H1 (cell line): Measurements from ENCODE around the gene PTPRE. TPM values are rescaled to one million over a fixed set of nuclear protein-coding genes. Genes with fewer than 3 reads are reported as not detected.

Experiments used
- CTCF ChIA-PET: fragments of 300-600 bp; sonication (Branson Sonifier 250); formaldehyde crosslinking; loops from one replicate; lab custom pipeline; 2021; ENCODE audit not compliant: partially characterized antibody; lab: Charles Lee
- POLR2A ChIA-PET: fragments of 300-600 bp; sonication (Branson Sonifier 250); formaldehyde crosslinking; loops from one replicate; lab custom pipeline; 2021; ENCODE audit warnings: inconsistent platforms; ENCODE audit not compliant: partially characterized antibody; lab: Charles Lee
- DNase-seq, 2 experiments: peaks; one replicate each; pipeline versions ENCODE4 v3.0.0 to v3.0.0-alpha.2; 2010 to 2022; ENCODE audit warnings: low spot score in 2 of 2, low read depth in 1 of 2, mixed read lengths in 1 of 2
- FAIRE-seq: peaks from 2 replicates; lab custom pipeline; 2011; peaks lifted over from hg19 to GRCh38; lab: Jason Lieb, UNC
- H2AFZ ChIP-seq: 2 replicates; pipeline ENCODE4 v1.8.1; 2012; ENCODE audit warnings: low read length, inconsistent platforms
- H2AK5ac ChIP-seq: 2 replicates; pipeline ENCODE4 v1.6.1; 2013; ENCODE audit warnings: low read depth, low read length
- H2BK120ac ChIP-seq: replicated peaks from 2 replicates; pipeline ENCODE3; 2013; ENCODE audit warnings: low read depth, low read length, inconsistent platforms
- H2BK12ac ChIP-seq: 2 replicates; pipeline ENCODE4 v1.6.1; 2013; ENCODE audit warnings: low read depth, low read length
- H2BK15ac ChIP-seq: 2 replicates; pipeline ENCODE4 v1.6.1; 2013; ENCODE audit warnings: low read length
- H2BK20ac ChIP-seq: 2 replicates; pipeline ENCODE4 v1.6.1; 2013; ENCODE audit warnings: low read length
- H2BK5ac ChIP-seq: 2 replicates; pipeline ENCODE4 v1.6.1; 2013; ENCODE audit warnings: low read depth, low read length
- H3K14ac ChIP-seq: 2 replicates; pipeline ENCODE4 v1.6.1; 2013; ENCODE audit warnings: inconsistent platforms; ENCODE audit not compliant: insufficient read length
- H3K18ac ChIP-seq: 2 replicates; pipeline ENCODE4 v1.6.1; 2013; ENCODE audit warnings: low read length; ENCODE audit errors: extremely low read depth
- H3K23ac ChIP-seq: 2 replicates; pipeline ENCODE4 v1.6.1; 2013; ENCODE audit warnings: inconsistent platforms; ENCODE audit not compliant: insufficient read length
- H3K23me2 ChIP-seq: 2 replicates; pipeline ENCODE4 v1.6.1; 2013; ENCODE audit warnings: low read depth, low read length
- H3K27ac ChIP-seq: 2 replicates; pipeline ENCODE4 v1.6.1; 2011; ENCODE audit warnings: low read depth, low read length, inconsistent platforms
- H3K27me3 ChIP-seq, 4 experiments: replicated peaks in 1 of 4; 1 replicate in 1 of 4; 2 replicates in 3 of 4; pipeline versions ENCODE4 v1.6.1 to v1.8.1; 2011 to 2013; ENCODE audit warnings: low read length in 3 of 4, mild to moderate bottlenecking in 3 of 4, inconsistent platforms in 2 of 4, mixed read lengths in 2 of 4, moderate library complexity in 1 of 4; ENCODE audit not compliant: control insufficient read depth in 3 of 4, insufficient read depth in 3 of 4; ENCODE audit errors: extremely low read depth in 1 of 4
- H3K36me3 ChIP-seq, 4 experiments: 2 replicates each; pipeline versions ENCODE4 v1.6.1 to v1.8.1; 2011 to 2013; ENCODE audit warnings: mild to moderate bottlenecking in 4 of 4, low read length in 3 of 4, moderate library complexity in 2 of 4, control low read depth in 1 of 4, inconsistent platforms in 1 of 4; ENCODE audit not compliant: insufficient read depth in 4 of 4, control insufficient read depth in 2 of 4
- H3K4ac ChIP-seq: replicated peaks from 2 replicates; pipeline ENCODE3; 2013; ENCODE audit warnings: low read length, low read depth, mixed read lengths, inconsistent platforms; ENCODE audit not compliant: insufficient read length
- H3K4me1 ChIP-seq, 4 experiments: replicated peaks in 1 of 4; 1 replicate in 1 of 4; 2 replicates in 3 of 4; pipeline versions ENCODE4 v1.6.1 to v1.8.1; 2011 to 2013; ENCODE audit warnings: low read length in 3 of 4, inconsistent platforms in 2 of 4, mixed read lengths in 1 of 4; ENCODE audit not compliant: insufficient read depth in 4 of 4, control insufficient read depth in 3 of 4
- H3K4me2 ChIP-seq, 2 experiments: 2 replicates each; pipeline versions ENCODE4 v1.6.1 to v1.8.1; 2011 to 2013; ENCODE audit warnings: low read depth in 2 of 2, low read length in 2 of 2, control low read depth in 1 of 2, inconsistent platforms in 1 of 2, mild to moderate bottlenecking in 1 of 2; ENCODE audit not compliant: insufficient read depth in 1 of 2
- H3K4me3 ChIP-seq, 4 experiments: fragments of 200-600, 300-600 bp in 1 of 4; sonication (generic), shearing (Covaris generic), sonication (Bioruptor Twin) in 1 of 4; 2 replicates each; pipeline versions ENCODE4 v1.5.1 to v1.8.1; 2011 to 2016; ENCODE audit warnings: low read length in 4 of 4, low read depth in 3 of 4, control low read depth in 2 of 4, inconsistent platforms in 2 of 4, mild to moderate bottlenecking in 2 of 4, mixed read lengths in 1 of 4, moderate library complexity in 1 of 4; ENCODE audit not compliant: insufficient read depth in 2 of 4; ENCODE audit errors: extremely low read depth in 1 of 4
- H3K56ac ChIP-seq: replicated peaks from 2 replicates; pipeline ENCODE3; 2013; ENCODE audit warnings: low read depth, mild to moderate bottlenecking, mixed read lengths, low read length, inconsistent platforms; ENCODE audit not compliant: insufficient read length
- H3K79me1 ChIP-seq: 2 replicates; pipeline ENCODE4 v1.6.1; 2013; ENCODE audit warnings: low read depth, low read length, control low read depth
- H3K79me2 ChIP-seq, 2 experiments: 2 replicates each; pipeline versions ENCODE4 v1.6.1 to v1.8.1; 2012 to 2013; ENCODE audit warnings: low read length in 2 of 2, mild to moderate bottlenecking in 2 of 2, inconsistent platforms in 1 of 2; ENCODE audit not compliant: insufficient read depth in 2 of 2, control insufficient read depth in 1 of 2
- H3K9ac ChIP-seq, 4 experiments: replicated peaks in 1 of 4; 1 replicate in 1 of 4; 2 replicates in 3 of 4; pipeline versions ENCODE4 v1.6.1 to v1.8.1; 2011 to 2013; ENCODE audit warnings: low read depth in 3 of 4, low read length in 3 of 4, control low read depth in 2 of 4, mild to moderate bottlenecking in 2 of 4, moderate library complexity in 2 of 4, inconsistent platforms in 1 of 4; ENCODE audit errors: extremely low read depth in 1 of 4
- H3K9me3 ChIP-seq, 2 experiments: 2 replicates each; pipeline versions ENCODE4 v1.6.1 to v1.8.1; 2012 to 2013; ENCODE audit warnings: mild to moderate bottlenecking in 2 of 2, moderate library complexity in 2 of 2, control low read depth in 1 of 2, inconsistent platforms in 1 of 2, low read depth in 1 of 2, low read length in 1 of 2, mixed read lengths in 1 of 2; ENCODE audit not compliant: insufficient read depth in 2 of 2
- H4K20me1 ChIP-seq, 2 experiments: replicated peaks in 1 of 2; 2 replicates each; pipeline versions ENCODE3 to v1.8.1; 2011 to 2013; ENCODE audit warnings: inconsistent platforms in 2 of 2, low read length in 2 of 2, mild to moderate bottlenecking in 1 of 2; ENCODE audit not compliant: insufficient read depth in 2 of 2, control insufficient read depth in 1 of 2
- H4K5ac ChIP-seq: 2 replicates; pipeline ENCODE4 v1.6.1; 2013; ENCODE audit warnings: low read length, low read depth, mixed read lengths, inconsistent platforms; ENCODE audit not compliant: insufficient read length
- H4K8ac ChIP-seq: 2 replicates; pipeline ENCODE4 v1.8.0; 2013; ENCODE audit warnings: mild to moderate bottlenecking, moderate library complexity, low read length, inconsistent platforms; ENCODE audit not compliant: insufficient read depth; ENCODE audit errors: extremely low read depth
- H4K91ac ChIP-seq: replicated peaks from 2 replicates; pipeline ENCODE3; 2013; ENCODE audit warnings: low read length, mixed read lengths, inconsistent platforms; ENCODE audit not compliant: insufficient read length
- BCL11A ChIP-seq, 2 experiments: IDR thresholded peaks; one replicate each; pipeline ENCODE4 v1.6.1; 2011; ENCODE audit warnings: low read depth in 2 of 2, low read length in 2 of 2, mild to moderate bottlenecking in 2 of 2
- GTF2F1 ChIP-seq: IDR thresholded peaks from 2 replicates; pipeline ENCODE4 v1.6.1; 2012; ENCODE audit warnings: low read depth, low read length, improper control_type of control experiment, borderline replicate concordance
- KDM1A ChIP-seq: fragments of 200-600, 300-600 bp; sonication (generic); IDR thresholded peaks from 2 replicates; pipeline ENCODE4 v1.7.1; 2016; ENCODE audit warnings: mild to moderate bottlenecking, low read length, borderline replicate concordance
- NRF1 ChIP-seq: IDR thresholded peaks from 2 replicates; pipeline ENCODE4 v1.6.1; 2011; ENCODE audit warnings: mild to moderate bottlenecking, low read depth, low read length, improper control_type of control experiment
- RAD21 ChIP-seq, 2 experiments: IDR thresholded peaks in 1 of 2; conservative IDR thresholded peaks in 1 of 2; 2 replicates each; pipeline ENCODE4 v1.6.1; 2011; ENCODE audit warnings: low read depth in 2 of 2, low read length in 2 of 2, improper control_type of control experiment in 1 of 2, inconsistent platforms in 1 of 2, mild to moderate bottlenecking in 1 of 2, moderate library complexity in 1 of 2
- RBBP5 ChIP-seq: IDR thresholded peaks from 2 replicates; pipeline ENCODE4 v1.7.1; 2012; ENCODE audit warnings: low read depth, mild to moderate bottlenecking, inconsistent platforms, low read length, moderate library complexity, borderline replicate concordance
- RXRA ChIP-seq: IDR thresholded peaks from 2 replicates; pipeline ENCODE4 v1.6.1; 2011; ENCODE audit warnings: low read depth, mild to moderate bottlenecking, low read length, moderate library complexity; ENCODE audit not compliant: insufficient read depth
- SAP30 ChIP-seq: fragments of 300-600 bp; sonication (generic); IDR thresholded peaks from 2 replicates; pipeline ENCODE4 v1.7.1; 2012; ENCODE audit warnings: low read length, moderate library complexity, mild to moderate bottlenecking, inconsistent platforms; ENCODE audit not compliant: insufficient read depth, insufficient replicate concordance
- SP2 ChIP-seq: IDR thresholded peaks from 2 replicates; pipeline ENCODE4 v1.6.1; 2012; ENCODE audit warnings: mild to moderate bottlenecking, low read length, inconsistent platforms
- SUZ12 ChIP-seq: fragments of 200-600 bp; sonication (generic); IDR thresholded peaks from 2 replicates; pipeline ENCODE4 v1.6.1; 2012; ENCODE audit warnings: mild to moderate bottlenecking, inconsistent platforms, low read length, moderate library complexity, mixed read lengths
- ZNF274 ChIP-seq: IDR thresholded peaks from 2 replicates; pipeline ENCODE4 v1.7.0; 2012; ENCODE audit warnings: low read length, borderline replicate concordance; ENCODE audit errors: extremely low read depth
- WGBS, 2 experiments: shearing (Covaris generic) in 1 of 2; methylation state at CpG; one replicate each; pipeline versions ENCODE4 v1.1.6 to v1.1.7; 2013 to 2015; ENCODE audit warnings: low lambda C conversion rate in 2 of 2, mixed read lengths in 2 of 2, inconsistent platforms in 1 of 2, low coverage in 1 of 2, missing lambda C conversion rate in 1 of 2; ENCODE audit not compliant: insufficient replicate concordance in 2 of 2, insufficient coverage in 1 of 2, insufficient read length in 1 of 2; ENCODE audit errors: extremely low coverage in 1 of 2, missing lambda C conversion rate in 1 of 2; 5-methylcytosine and 5-hydroxymethylcytosine counted together
- polyA plus RNA-seq, 7 experiments: library from polyadenylated mRNA; depleted of rRNA in 3 of 7; stranded (reverse) in 5 of 7; unstranded in 2 of 7; fragments of >200 nt in 5 of 7; fragments of 200-250 nt in 2 of 7; gene quantifications; 1 replicate in 5 of 7; 2 replicates in 1 of 7; 4 replicates in 1 of 7; pipeline versions ENCODE4 v1.2.1 to v1.2.3, GENCODE V29; 2011 to 2013; ENCODE audit warnings: missing spikeins in 2 of 7, mixed read lengths in 2 of 7
- total RNA-seq: library from RNA; stranded (reverse); fragmentation: NEBNext Ultra II Directional; extraction: Animal tissue kit (Norgen Biotek cat#: 25700); gene quantifications from 2 replicates; pipeline ENCODE4 v1.2.1, GENCODE V29; 2021
- TF ChIP-seq, protein P1 (sequence below): IDR thresholded peaks from 2 replicates; pipeline ENCODE4 v1.6.1; 2012; ENCODE audit warnings: low read length, inconsistent platforms

The PTPRE gene
- total and polyA plus RNA-seq, 2 of the 8 experiments (the other 6 are each of a cell fraction or from before 2014, with no cell fraction given) = 0.33 to 0.54 TPM

DNA sequence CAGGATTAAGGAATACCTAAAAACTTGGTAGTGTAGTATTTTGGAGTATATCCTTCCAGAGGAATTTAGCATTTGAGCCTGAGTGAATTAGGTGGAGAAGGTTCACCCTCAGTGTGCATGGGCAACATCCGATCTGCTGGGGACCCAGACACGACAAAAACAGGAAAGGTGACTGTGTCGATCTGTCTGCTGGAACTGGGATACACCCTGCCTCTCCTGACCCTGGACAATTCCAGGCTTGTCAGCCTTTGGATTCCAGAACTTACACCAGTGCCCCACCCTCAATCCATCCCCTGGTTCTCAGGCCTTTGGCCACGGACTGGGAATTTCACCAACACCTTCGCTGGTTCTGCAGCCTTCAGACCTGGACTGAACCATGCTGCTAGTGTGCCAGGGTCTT lies 41.9 kb downstream of the PTPRE start:
- Histone ChIP-seq H3K4me1 (no peaks in the 10 kb centered on the region), H3K4ac (no peak overlapping the region), H3K9me3 (no peaks in the 10 kb centered on the region), H3K27ac (no peak overlapping the region), H3K79me1 (no peaks in the 10 kb centered on the region), H3K18ac (no peak overlapping the region), H2BK12ac (no peak overlapping the region), H3K23me2 (peaks cover 4% of the 10 kb centered on the region; the same call in 1 of the 2 replicates), H2BK15ac (no peak overlapping the region), H4K20me1 (no peaks in the 10 kb centered on the region), H3K36me3 (no peaks in the 10 kb centered on the region), H2AFZ (no peak overlapping the region), H4K8ac (no peak overlapping the region), H4K5ac (no peak overlapping the region), H3K9ac (no peak overlapping the region), H4K91ac (no peak overlapping the region), H3K23ac (no peak overlapping the region), H2BK5ac (no peak overlapping the region), H3K79me2 (no peaks in the 10 kb centered on the region), H2BK20ac (no peak overlapping the region), H3K4me3 (no peak overlapping the region), H2BK120ac (no peak overlapping the region), H3K14ac (no peak overlapping the region), H2AK5ac (no peak overlapping the region), H3K56ac (no peak overlapping the region), H3K4me2 (no peak overlapping the region), H3K27me3 (no peaks in the 10 kb centered on the region; a peak in 1 of 7 replicates)
- 91% methylated on average over 5 of the region's 5 CpGs; no CpG with 5 or more reads in 1 of the 2 experiments for WGBS, 2 experiments
- TF ChIP-seq SUZ12 (no peak), SAP30 (no peak), SP2 (no peak), KDM1A (no peak), GTF2F1 (no peak), BCL11A (IDR thresholded peaks at IDR 0.05; ENCODE audit: low read depth in 2 of 2, low read length in 2 of 2) (no peak), RAD21 (IDR thresholded peaks at IDR 0.05 in 1 of 2, conservative IDR thresholded peaks at IDR 0.05 in 1 of 2; ENCODE audit: low read depth in 2 of 2, low read length in 2 of 2) (no peak), NRF1 (no peak), RXRA (no peak), ZNF274 (no peak), RBBP5 (no peak)
- TF ChIP-seq, protein P1, sequence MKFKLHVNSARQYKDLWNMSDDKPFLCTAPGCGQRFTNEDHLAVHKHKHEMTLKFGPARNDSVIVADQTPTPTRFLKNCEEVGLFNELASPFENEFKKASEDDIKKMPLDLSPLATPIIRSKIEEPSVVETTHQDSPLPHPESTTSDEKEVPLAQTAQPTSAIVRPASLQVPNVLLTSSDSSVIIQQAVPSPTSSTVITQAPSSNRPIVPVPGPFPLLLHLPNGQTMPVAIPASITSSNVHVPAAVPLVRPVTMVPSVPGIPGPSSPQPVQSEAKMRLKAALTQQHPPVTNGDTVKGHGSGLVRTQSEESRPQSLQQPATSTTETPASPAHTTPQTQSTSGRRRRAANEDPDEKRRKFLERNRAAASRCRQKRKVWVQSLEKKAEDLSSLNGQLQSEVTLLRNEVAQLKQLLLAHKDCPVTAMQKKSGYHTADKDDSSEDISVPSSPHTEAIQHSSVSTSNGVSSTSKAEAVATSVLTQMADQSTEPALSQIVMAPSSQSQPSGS = no peak
- POLR2A ChIA-PET = no interaction called here
- CTCF ChIA-PET = interaction anchor here (0.7 to 1.2 kb wide), 2 partner anchors 14 to 30 kb away, joined by 3 read pairs; no protein-coding TSS in a partner anchor
- no peak for FAIRE-seq
- DNase-seq = no peak
